GM19035 (cell line): ENCODE measurements around the gene PRRC2C.
"Not testable (repeated sequence)": the region's sequence is repeated elsewhere in the genome, so short reads cannot be mapped to it uniquely, and the experiment has no call there.

Experiments used
- ATAC-seq: cut with Tn5 transposase; IDR thresholded peaks from one replicate; pipeline ENCODE4 v1.9.1; 2021; ENCODE audit not compliant: unreplicated experiment

PRRC2C gene

DNA sequence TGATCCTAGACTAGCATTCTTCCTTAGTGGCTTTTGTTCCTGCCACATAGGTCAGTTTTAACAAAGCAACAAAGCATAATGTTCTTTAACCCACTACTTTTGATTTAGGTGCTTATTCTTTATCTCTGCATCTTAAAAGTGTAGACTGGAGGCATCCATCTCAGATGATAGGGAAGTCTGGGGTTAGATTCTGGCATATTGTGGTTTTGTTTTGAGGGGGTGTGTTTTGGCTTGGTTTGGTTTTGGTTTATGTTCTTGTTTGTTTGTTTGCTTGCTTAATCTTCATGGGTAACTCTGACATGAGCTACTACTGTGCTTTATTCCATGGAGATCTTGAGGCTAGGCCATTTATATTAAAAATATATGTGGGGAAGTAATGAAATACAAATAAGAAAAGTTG, 96.4 kb downstream of the PRRC2C start:
- ATAC-seq: no peak

DNA sequence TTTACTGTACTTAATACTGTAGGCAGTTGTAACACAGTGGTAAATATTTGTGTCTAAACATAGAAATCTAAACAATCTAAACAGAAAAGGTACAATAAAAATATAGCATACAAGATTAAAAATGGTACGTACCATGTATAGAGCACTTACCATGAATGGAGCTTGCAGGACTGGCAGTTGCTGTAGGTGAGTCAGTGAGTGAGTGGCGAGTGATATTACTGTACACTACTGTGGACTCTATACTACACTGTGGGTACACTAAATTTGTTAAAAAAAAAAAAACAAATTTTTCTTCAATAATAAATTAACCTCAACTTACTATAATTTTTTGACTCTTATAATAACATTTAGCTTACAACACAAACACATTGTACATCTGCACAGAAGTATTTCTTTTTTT, 97.3 kb downstream of the PRRC2C start:
- ATAC-seq: no peak

GRCh38 chr1:171583591-171584201, 98.4 kb downstream of the PRRC2C start:
- ATAC-seq: no peak

DNA sequence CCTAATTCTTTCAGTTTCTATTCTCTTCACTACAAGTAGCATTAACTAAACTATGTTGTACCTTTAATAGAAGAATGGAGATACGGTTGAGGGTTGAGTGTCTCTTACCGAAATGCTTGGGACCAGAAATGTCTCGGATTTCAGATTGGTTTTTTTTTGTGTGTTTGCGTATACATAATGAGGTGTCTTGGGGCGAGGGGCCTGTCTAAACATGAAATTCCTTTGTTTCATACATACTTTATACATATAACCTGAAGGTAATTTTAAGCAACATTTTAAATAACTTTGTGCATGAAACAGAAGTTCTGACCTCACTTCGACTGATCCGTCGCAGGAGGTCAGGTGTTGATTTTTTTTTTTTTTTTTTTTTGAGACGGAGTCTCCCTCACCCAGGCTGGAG, 100.4 kb downstream of the PRRC2C start:
- no peak for ATAC-seq

DNA sequence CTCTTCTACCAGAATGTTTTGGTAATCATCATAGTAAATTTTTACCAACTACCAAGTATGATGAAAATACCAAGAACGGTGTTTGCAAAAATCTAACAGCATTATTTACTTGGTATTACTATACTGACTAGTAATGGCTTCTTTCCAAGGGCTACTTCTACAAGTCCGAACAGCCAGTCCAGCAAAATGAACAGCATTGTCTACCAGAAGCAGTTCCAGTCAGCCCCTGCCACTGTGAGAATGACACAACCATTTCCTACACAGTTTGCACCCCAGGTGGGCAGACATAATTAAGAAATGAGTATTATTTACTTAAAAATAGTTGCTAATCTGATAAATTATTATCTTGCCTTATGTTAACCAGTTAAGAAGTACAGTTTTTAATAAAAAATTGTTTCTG, 102.9 kb downstream of the PRRC2C start:
- no peak for ATAC-seq

DNA sequence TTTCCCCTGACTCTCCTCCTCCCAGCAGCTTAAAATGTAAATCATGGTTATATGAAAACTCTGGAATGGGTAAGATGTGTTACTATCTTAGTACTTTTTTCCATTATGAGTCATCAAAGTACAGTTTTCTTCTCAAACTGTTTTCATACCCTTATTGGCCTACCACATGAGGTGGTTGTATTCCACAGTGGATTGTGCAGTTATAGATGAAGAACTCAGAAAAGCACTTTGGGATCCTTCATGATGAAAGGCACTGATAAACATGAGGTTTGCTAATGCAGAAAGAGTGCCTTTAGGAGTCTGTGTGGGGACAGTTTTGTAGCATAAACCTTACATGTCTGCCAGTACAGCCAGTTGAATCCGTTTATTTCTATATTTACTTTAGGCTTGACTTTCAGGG, 104.7 kb downstream of the PRRC2C start:
- no peak for ATAC-seq

DNA sequence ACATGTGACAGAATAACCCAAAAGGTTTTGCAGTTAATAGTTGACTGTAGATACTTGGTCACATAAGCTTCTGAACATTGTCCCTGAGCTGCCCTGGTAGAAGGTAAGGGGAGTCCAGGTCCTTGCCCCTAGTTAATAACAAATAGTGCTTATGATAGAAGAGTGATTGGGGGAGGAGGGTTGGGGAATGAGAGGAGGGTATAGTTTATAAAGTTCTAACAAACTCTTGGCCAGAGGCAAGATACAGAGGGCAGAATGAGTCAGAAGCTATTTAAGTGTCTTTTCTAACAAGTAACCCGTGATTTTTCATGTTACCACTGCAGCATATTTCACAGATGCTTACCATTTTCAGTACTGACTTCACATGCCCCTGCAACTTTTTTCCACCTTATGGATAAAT, 110.0 kb downstream of the PRRC2C start:
- no peak for ATAC-seq

- ATAC-seq: no peak
Observed at GRCh38 chr1:171596119-171596518, 110.8 kb downstream of the PRRC2C start.

GRCh38 chr1:171596705-171597104, 111.4 kb downstream of the PRRC2C start:
- no peak for ATAC-seq

- no peak for ATAC-seq
Observed at GRCh38 chr1:171597203-171597602, 111.9 kb downstream of the PRRC2C start.

DNA sequence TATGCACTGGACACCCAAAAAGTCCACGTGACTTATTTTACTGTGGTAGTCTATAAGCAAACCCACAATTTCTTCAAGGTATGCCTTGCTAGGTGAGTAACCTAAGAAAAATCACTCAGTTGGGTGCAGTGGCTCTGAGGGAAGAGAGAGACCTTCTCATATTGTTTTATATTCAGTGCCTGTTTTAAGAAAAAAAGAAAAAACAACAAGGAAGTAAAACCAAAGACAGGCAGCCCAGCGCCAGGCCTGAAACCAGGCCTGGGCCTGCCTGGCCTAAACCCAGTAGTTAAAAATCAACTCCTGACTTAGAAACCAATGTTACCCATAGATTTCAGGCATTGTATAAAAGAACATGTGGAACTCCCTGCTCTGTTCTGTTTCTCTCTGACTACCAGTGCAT, 115.0 kb downstream of the PRRC2C start:
- ATAC-seq: not testable (repeated sequence)

- no peak for ATAC-seq
Observed at GRCh38 chr1:171600862-171601261, 115.5 kb downstream of the PRRC2C start.

GRCh38 chr1:171603042-171603441, 117.7 kb downstream of the PRRC2C start:
- ATAC-seq: not testable (repeated sequence)

GRCh38 chr1:171606402-171606941, 121.1 kb downstream of the PRRC2C start:
- ATAC-seq: no peak

GRCh38 chr1:171610385-171610784, 125.1 kb downstream of the PRRC2C start:
- ATAC-seq: no peak

- ATAC-seq: no peak
Observed at GRCh38 chr1:171611306-171611705, 126.0 kb downstream of the PRRC2C start.

DNA sequence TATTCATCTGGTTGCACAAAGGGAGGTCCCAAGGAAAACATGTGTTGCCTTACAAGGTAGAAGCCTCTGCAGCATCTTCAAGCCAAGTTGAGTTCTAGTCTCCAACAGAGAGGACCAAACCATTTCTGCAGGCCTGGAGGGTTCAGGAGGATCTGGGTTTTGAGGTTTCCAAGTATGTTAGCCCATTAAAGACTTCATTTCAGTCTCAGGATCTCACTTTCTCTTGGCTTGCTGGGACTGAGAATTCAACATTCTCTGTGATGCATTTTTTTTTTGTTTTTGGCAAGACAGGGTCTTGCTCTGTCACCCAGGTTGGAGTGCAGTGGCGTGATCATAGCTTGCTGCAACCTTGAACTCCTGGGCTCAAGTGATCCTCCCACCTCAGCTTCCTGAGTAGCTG, 128.0 kb downstream of the PRRC2C start:
- no peak for ATAC-seq

GRCh38 chr1:171615122-171615906, 130.0 kb downstream of the PRRC2C start:
- not testable (repeated sequence) for ATAC-seq

- ATAC-seq: no peak
Observed at GRCh38 chr1:171616586-171616985, 131.3 kb downstream of the PRRC2C start.

DNA sequence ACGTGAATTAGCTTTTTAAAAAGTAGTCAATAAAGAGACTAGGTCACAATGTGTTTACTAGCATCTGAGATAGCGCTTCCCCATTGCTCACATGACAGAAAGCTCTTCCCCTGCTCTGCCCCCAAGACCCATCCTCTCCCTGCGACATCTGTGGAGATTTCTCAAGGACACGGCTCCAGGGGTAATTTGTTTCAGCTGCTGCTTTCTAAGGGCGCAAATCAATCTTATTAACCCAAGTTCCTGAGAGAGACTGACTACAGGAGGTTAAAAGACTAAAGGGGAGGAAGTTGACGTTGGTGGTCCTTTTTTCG, 136.8 kb downstream of the PRRC2C start, which contains the start of gene MYOCOS:
Gene MYOCOS (plus strand): TSS at position 92 of the 311 bp plus-strand sequence. CDS start 1,641 bp downstream, outside the sequence.
- ATAC-seq: no peak

DNA sequence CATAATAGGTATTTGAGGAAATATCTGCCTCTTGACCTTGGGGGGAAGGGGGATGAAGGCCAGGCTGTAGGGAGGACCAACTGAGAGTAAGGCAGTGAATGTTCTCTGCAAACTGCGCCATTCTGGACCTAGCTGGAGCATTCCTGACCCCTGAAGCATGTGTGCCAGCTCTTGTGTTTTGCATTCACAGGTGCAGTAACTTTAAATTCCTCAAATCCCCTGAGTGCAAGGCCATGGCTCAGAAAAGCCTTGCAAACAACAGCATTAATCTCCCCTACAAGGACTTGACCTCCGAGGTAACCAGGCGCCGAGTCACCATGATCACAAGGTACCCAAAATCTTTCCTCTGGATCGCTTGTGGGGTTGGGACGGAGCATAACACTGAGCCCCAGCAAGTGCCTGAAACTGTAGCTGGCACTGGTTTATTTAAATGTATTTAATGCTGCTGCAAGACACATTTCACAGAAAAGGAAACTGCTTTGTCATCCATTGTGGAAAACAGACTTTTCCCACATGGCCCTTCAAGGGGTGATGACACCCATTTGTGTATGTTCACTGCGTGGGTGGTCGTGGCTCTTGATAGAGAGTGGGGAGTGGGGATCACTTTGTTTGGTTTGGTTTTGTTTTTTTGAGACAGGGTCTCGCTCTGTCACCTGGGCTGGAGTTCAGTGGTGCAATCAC, 138.5 kb downstream of the PRRC2C start:
- ATAC-seq: no peak

DNA sequence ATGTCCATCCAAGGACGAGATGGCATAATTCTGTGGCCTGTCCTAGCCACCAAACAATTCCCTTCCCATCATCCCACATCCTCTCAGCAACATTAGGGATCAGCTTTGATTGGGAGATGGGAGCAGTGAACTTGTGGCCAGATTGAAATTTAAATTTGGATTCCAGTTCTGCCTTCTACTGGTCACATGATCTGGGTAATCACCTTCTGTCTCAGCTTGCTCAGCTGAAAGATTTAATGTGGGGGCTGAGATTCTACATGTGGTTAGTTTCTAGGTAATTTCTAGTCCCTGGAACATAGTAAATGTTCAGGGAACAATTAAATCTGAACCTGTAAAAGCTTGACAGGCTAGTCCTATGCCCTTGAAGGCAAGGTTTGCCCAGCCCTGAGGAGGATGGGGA, 139.9 kb downstream of the PRRC2C start:
- ATAC-seq: no peak
